NCI-H1105 (cell line): ENCODE data around the gene STUM.

Experiments
- DNase-seq: peaks from one replicate; lab custom pipeline; 2025; lab: John Stamatoyannopoulos, UW

STUM gene

GRCh38 chr1:226654046-226654667 lies 105.6 kb downstream of the STUM start:
- no peak for DNase-seq

GRCh38 chr1:226654668-226655055 lies 106.1 kb downstream of the STUM start:
- DNase-seq = no peak

- no peak for DNase-seq
Measured at GRCh38 chr1:226655251-226656163, 106.9 kb downstream of the STUM start.

- DNase-seq = peak; percentile 54
Measured at GRCh38 chr1:226656201-226656600, 107.6 kb downstream of the STUM start.

- peak; percentile 68 for DNase-seq
Measured at GRCh38 chr1:226656601-226657277, 108.2 kb downstream of the STUM start.

GRCh38 chr1:226657895-226658545 lies 109.5 kb downstream of the STUM start:
- peak; percentile 75 for DNase-seq

- no peak for DNase-seq
Measured at GRCh38 chr1:226658546-226659125, 110.1 kb downstream of the STUM start.
